GM21737 (cell line): ENCODE results near the gene SAA1.
"Not testable (repeated sequence)": the region's sequence is repeated elsewhere in the genome, so short reads cannot be mapped to it uniquely, and the experiment has no call there.

Experiments used
- ATAC-seq: cut with Tn5 transposase; IDR thresholded peaks from one replicate; pipeline ENCODE4 v1.9.1; 2021; ENCODE audit warnings: mild to moderate bottlenecking, moderate library complexity; ENCODE audit not compliant: unreplicated experiment

Gene SAA1

DNA sequence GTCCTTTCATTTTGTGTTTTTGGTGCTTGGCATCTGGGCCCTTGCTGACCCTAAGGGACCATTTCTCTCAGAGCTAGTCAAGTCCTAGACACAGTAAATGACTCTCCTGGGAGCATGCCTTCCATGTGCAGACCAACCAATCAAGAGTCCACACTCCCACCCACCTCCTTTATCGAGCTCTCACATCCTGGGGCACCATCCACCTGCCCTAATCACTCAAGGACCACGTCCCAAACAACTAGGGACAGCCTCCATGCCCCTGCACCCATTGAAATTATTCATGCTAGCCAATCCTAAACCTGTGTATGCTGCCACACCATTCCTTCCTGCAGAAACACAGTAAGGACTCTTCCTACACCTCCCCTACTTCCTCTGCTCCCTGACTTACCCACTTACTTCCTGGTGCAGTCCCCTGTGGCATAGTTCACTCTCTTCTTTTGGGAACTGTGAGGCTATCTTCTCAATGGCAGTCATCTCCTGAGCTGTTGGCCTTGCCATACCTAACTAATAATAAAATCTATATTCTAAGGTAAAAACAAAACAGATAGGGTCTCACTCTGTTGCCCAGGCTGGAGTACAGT, 11.2 kb upstream of the SAA1 start:
- ATAC-seq: no peak

DNA sequence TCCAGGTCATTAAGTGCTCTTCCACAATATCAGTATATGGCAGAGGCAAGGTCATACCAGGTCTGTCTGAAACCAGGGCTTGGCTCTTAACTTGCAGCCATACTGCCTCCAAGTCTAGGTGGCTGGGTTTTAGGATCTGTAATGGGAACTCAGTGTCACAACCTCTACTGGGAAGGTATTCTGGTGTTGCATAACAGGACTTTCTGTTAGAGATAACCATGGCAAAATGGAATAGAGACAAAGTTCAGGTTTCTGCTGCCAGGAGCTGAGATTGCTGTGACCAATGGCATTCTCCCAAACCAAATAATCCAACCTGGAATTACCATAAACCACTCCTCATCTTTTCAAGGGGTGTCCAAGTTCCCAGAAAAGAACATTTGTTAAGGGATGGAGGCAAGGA, 6.8 kb upstream of the SAA1 start:
- no peak for ATAC-seq

- ATAC-seq: no peak
Measured at GRCh38 chr11:18261721-18262120, 4.3 kb upstream of the SAA1 start.

- ATAC-seq: not testable (repeated sequence)
Measured at GRCh38 chr11:18262681-18263350, 3.2 kb upstream of the SAA1 start.

DNA sequence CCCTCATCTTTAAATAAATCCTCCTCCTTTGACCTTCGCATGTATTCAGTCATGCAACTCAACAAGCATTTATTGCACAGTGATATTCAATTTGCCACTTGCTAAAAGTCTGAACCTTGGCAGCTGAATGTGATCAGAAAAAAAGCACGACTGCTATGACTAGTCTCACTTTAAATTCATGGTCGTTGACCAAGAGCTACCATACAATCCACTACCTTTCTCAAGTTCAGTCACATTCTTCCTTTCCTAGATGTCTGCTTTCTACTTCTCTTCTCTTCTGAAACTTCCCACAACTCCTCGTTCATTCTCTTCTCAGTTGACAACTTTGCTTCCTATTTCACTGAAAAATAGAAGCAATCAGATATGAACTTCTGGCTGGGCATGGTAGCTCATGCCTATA, 2.0 kb upstream of the SAA1 start:
- ATAC-seq: no peak

GRCh38 chr11:18264677-18265555, 1.1 kb upstream of the SAA1 start:
- no peak for ATAC-seq

DNA sequence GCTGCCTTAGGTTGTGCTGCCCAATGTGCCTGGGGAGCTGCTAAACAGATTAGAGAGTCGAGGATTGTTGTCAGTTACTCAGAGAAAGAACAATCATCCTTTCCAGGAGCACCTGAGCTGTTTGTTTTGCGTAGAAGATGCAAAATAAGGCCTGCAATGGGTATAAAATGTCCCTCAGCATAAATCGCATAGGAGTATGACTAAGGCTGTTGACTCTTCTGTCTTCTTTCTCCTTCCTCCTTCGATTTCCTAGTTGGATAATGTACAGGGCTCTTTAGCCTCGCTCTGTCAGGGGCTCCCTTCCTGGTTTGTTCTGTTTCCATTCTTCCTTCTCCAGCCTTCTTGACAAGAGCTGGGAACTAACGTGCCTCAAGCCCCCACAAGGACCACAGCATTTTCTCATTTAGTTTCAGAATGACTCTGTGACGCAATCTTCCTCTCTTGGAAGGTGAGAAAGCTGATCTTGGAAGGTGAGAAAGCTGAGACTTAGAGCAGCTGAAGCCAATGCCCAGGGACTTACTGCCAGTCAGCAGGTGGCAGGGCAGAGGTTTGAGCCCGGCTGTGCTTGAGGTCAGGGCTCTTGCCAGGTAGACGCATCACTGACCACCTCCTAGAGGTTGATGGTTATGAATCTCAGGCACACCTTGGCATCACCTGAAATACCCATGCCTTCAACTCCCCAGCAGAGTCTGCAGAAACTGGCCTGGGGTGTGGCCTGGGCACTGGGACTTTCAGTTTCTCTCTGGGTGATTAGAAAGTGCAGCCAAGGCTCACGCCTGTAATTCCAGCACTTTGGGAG, 1.5 kb downstream of the SAA1 start:
- ATAC-seq: peak; percentile 58

DNA sequence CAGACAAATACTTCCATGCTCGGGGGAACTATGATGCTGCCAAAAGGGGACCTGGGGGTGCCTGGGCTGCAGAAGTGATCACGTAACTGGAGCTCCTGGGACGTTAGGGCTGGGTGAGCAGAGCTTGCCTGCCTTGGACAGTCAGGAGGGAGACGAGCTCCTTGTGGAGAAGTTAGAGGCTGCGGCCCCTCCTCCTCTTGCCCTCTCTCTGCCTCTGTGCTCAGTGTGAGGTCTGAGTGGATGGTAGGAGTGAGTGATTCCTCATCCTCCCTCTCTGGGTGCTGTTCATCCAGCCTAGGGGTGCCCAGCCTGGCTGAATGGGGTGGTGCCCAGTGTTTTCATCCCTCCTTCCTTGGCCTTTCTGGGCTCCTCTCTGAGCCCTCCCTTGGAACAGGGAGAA, 3.2 kb downstream of the SAA1 start:
- not testable (repeated sequence) for ATAC-seq

GRCh38 chr11:18270102-18270501, 4.0 kb downstream of the SAA1 start:
- no peak for ATAC-seq

GRCh38 chr11:18271206-18271605, 5.1 kb downstream of the SAA1 start:
- ATAC-seq: no peak

DNA sequence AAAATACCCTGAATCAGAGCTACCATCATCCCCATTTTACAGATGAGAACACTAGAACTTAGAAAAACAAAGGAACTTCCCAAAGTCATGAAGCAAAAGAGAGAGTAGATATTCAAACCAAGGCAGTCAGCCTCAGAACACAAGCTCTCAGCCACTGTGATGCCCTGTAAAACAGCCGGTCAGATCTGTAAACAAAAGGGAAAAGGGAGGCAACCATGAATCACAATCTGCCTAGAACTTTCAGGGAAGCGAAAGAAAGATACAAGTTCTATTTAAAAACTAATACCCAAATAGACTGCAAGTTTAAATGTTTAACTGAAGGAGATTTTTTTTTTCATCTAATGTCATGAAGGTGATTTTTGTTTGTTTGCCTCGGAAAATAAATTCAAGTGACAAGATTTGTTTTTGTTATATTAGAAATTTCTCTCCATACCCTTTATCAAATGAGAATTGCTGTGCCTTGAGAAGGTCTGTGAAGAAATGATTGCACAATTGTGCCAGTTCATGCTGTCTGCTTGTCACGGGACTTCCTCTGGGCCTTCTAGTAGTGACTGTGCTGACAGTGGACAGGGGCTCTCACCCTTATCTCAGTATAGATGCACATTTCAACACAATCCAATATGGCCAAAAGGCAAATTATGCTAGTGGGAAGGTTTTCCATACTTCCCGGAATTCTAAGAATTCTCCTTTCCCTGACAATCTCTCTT, 11.7 kb downstream of the SAA1 start:
- ATAC-seq: no peak

DNA sequence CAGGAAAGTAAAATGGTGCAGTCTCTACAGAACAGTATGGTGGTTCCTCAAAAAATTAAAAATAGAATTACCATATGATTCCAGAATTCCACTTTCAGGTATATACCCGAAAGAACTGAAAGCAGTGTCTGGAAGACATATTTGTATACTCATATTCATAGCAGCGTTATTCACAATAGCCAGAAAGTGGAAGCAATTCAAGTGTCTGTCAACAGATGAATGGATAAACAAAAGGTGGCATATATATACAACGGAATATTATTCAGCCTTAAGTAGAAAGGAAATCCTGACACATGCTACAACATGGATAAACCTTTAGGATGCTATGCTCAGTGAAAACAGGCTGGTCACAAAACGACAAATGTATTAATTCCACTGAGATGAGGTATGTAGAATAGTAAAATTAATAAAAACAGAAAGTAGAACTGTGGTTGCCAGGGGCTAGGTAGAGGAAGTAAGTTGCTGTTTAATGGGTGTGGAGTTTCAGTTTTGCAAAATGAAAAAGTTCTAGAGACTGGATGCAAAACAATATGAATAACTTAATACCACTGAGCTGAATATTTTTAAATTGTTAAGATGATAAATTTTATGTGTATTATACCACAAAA, 14.5 kb downstream of the SAA1 start:
- ATAC-seq: peak; percentile 80

- ATAC-seq: no peak
Measured at GRCh38 chr11:18282626-18283025, 16.6 kb downstream of the SAA1 start.

DNA sequence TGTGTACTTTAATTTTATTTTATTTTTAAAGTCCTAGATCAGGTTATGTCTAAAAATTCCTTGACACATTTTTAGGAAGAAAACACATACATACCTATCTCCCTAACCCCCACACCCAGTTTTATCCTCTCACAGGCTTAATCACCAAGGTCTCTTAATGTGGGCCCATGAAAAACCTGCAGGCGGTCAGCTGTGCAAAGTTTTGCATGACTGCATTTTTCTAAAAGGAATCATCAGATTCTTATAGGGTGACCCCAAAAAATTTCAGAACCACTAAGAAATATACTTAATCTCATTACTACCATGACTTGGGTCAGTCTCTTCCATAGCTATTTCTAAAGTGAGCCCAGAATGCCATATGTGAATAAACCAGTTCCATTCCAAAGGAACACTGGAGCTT, 19.8 kb downstream of the SAA1 start:
- no peak for ATAC-seq

GRCh38 chr11:18288911-18289310, 22.8 kb downstream of the SAA1 start:
- ATAC-seq: no peak

DNA sequence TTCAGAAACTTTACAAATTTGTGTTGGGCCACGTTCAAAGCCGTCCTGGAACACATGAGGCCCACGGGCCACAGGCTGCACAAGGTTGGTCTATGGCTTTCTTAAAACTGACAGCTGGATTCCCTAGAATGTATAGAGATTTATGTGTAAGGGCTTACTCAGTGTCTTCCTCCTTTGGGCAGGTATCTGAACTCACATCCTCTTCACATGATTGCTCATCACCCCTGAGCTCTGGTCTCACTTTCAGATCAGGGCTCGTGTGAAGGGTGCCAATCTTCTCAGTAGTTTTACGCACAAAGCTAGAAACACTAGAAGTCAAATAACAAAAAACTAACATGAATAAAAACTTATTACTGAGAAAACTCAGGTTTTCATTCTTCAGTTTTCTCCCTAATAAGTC, 28.8 kb downstream of the SAA1 start:
- no peak for ATAC-seq

- no peak for ATAC-seq
Measured at GRCh38 chr11:18295316-18295715, 29.3 kb downstream of the SAA1 start.

- ATAC-seq: no peak
Measured at GRCh38 chr11:18299721-18300120, 33.7 kb downstream of the SAA1 start.

GRCh38 chr11:18304745-18305144, 38.7 kb downstream of the SAA1 start:
- ATAC-seq: no peak

GRCh38 chr11:18307461-18308139, 41.5 kb downstream of the SAA1 start:
- ATAC-seq: no peak
